HepG2 (cell line): ENCODE measurements around the gene IQSEC1. TPM values are rescaled to one million over a fixed set of nuclear protein-coding genes. Genes with fewer than 3 reads are reported as not detected.

Experiments
- ATRX ChIP-seq: sonication (generic); formaldehyde crosslinking; IDR thresholded peaks from 2 replicates; pipeline ENCODE4 v1.4.0; 2020; ENCODE audit warnings: missing genetic modification reagents, borderline replicate concordance
- FOXK2 ChIP-seq: fragments of 450-650 bp; IDR thresholded peaks from 2 replicates; pipeline ENCODE4 v1.6.1; 2016
- GATAD1 ChIP-seq: IDR thresholded peaks from 2 replicates; pipeline ENCODE4 v1.6.1; 2016; ENCODE audit warnings: missing genetic modification reagents, missing compliant biosample characterization
- HMGA1 ChIP-seq: sonication (generic); formaldehyde crosslinking; conservative IDR thresholded peaks from 2 replicates; pipeline ENCODE4 v1.4.0; 2020; ENCODE audit warnings: missing genetic modification reagents
- HOXA5 ChIP-seq: sonication (generic); formaldehyde crosslinking; IDR thresholded peaks from 2 replicates; pipeline ENCODE4 v1.4.0; 2020; ENCODE audit warnings: missing genetic modification reagents
- NCOR1 ChIP-seq: fragments of 200-600 bp; sonication (generic); IDR thresholded peaks from 2 replicates; pipeline ENCODE4 v1.7.0; 2017; ENCODE audit warnings: antibody characterized with exemption, low read length, borderline replicate concordance
- NFE2 ChIP-seq: sonication (generic); formaldehyde crosslinking; IDR thresholded peaks from 2 replicates; pipeline ENCODE4 v1.4.0; 2020; ENCODE audit warnings: missing genetic modification reagents
- RAD21 ChIP-seq: fragments of 450-650 bp; formaldehyde crosslinking; IDR thresholded peaks from 2 replicates; pipeline ENCODE4 v1.5.0; 2020; ENCODE audit warnings: mild to moderate bottlenecking
- RCOR2 ChIP-seq: IDR thresholded peaks from 2 replicates; pipeline ENCODE4 v1.6.1; 2016; ENCODE audit warnings: missing biosample characterization, missing genetic modification reagents
- RFX5 ChIP-seq: IDR thresholded peaks from 2 replicates; pipeline ENCODE4 v1.6.1; 2011; ENCODE audit warnings: low read depth, low read length, improper control_type of control experiment
- SIX4 ChIP-seq: sonication (generic); formaldehyde crosslinking; IDR thresholded peaks from 2 replicates; pipeline ENCODE4 v1.4.0; 2020; ENCODE audit warnings: missing genetic modification reagents
- SYNCRIP ChIP-seq: fragments of 200-400 bp; formaldehyde crosslinking; IDR thresholded peaks from 2 replicates; pipeline ENCODE4 v1.6.1; 2018; ENCODE audit warnings: mild to moderate bottlenecking, low read depth, low read length; ENCODE audit not compliant: insufficient read depth
- TBP ChIP-seq: sonication (generic); formaldehyde crosslinking; IDR thresholded peaks from 2 replicates; pipeline ENCODE4 v1.5.0; 2020; ENCODE audit warnings: missing genetic modification reagents
- TOPORS ChIP-seq: sonication (generic); formaldehyde crosslinking; IDR thresholded peaks from 2 replicates; pipeline ENCODE4 v1.8.0; 2023; ENCODE audit warnings: mild to moderate bottlenecking, missing genetic modification reagents
- ZMYM4 ChIP-seq: sonication (generic); formaldehyde crosslinking; IDR thresholded peaks from 2 replicates; pipeline ENCODE4 v1.8.1; 2023; ENCODE audit warnings: mild to moderate bottlenecking, missing genetic modification reagents
- ZNF224 ChIP-seq: sonication (generic); formaldehyde crosslinking; IDR thresholded peaks from 2 replicates; pipeline ENCODE4 v1.5.0; 2020; ENCODE audit warnings: mild to moderate bottlenecking, missing genetic modification reagents
- ZNF232 ChIP-seq: sonication (generic); formaldehyde crosslinking; IDR thresholded peaks from 2 replicates; pipeline ENCODE4 v1.4.0; 2020; ENCODE audit warnings: missing genetic modification reagents, borderline replicate concordance
- ZNF24 ChIP-seq: fragments of 450-650 bp; IDR thresholded peaks from 2 replicates; pipeline ENCODE4 v1.6.1; 2017; ENCODE audit warnings: antibody characterized with exemption, mild to moderate bottlenecking
- ZNF263 ChIP-seq: sonication (generic); formaldehyde crosslinking; IDR thresholded peaks from 2 replicates; pipeline ENCODE4 v1.4.0; 2020; ENCODE audit warnings: missing genetic modification reagents
- ZNF335 ChIP-seq: sonication (generic); formaldehyde crosslinking; IDR thresholded peaks from 2 replicates; pipeline ENCODE4 v1.4.0; 2020; ENCODE audit warnings: missing genetic modification reagents
- ZNF446 ChIP-seq: sonication (generic); formaldehyde crosslinking; IDR thresholded peaks from 2 replicates; pipeline ENCODE4 v1.5.0; 2020; ENCODE audit warnings: mild to moderate bottlenecking, missing genetic modification reagents
- ZNF484 ChIP-seq: sonication (generic); formaldehyde crosslinking; IDR thresholded peaks from 2 replicates; pipeline ENCODE4 v1.5.1; 2020; ENCODE audit warnings: mild to moderate bottlenecking, low read depth, missing genetic modification reagents, borderline replicate concordance
- ZNF549 ChIP-seq: sonication (generic); formaldehyde crosslinking; IDR thresholded peaks from 2 replicates; pipeline ENCODE4 v1.5.0; 2020; ENCODE audit warnings: missing genetic modification reagents
- ZSCAN29 ChIP-seq: sonication (generic); formaldehyde crosslinking; conservative IDR thresholded peaks from 2 replicates; pipeline ENCODE4 v1.4.0; 2020; ENCODE audit warnings: mild to moderate bottlenecking, missing genetic modification reagents
- polyA plus RNA-seq, 8 experiments: library from polyadenylated mRNA; depleted of rRNA in 3 of 8; stranded (reverse) in 7 of 8; unstranded in 1 of 8; fragments of >200 nt; fragmentation: Illumina TruSeq in 4 of 8; extraction: Trizol in 4 of 8; gene quantifications; 2 replicates each; pipeline versions ENCODE4 v1.2.1 to v1.2.3, GENCODE V29; 2011 to 2016; ENCODE audit warnings: low read depth in 4 of 8, missing spikeins in 1 of 8, mixed read lengths in 1 of 8; ENCODE audit not compliant: insufficient read depth in 1 of 8
- total RNA-seq, 5 experiments: library from RNA; depleted of rRNA; stranded (reverse); fragments of >200 nt; fragmentation: Illumina TruSeq; extraction: Trizol; gene quantifications; 2 replicates each; pipeline ENCODE4 v1.2.3, GENCODE V29; 2016; ENCODE audit warnings: low read depth in 1 of 5
- TF ChIP-seq, protein P1 (sequence below): sonication (generic); formaldehyde crosslinking; IDR thresholded peaks from 2 replicates; pipeline ENCODE4 v1.5.0; 2020; ENCODE audit warnings: mild to moderate bottlenecking, missing genetic modification reagents
- TF ChIP-seq, protein P2 (sequence below): sonication (generic); formaldehyde crosslinking; IDR thresholded peaks from 2 replicates; pipeline ENCODE4 v1.4.0; 2020; ENCODE audit warnings: mild to moderate bottlenecking, missing genetic modification reagents
- TF ChIP-seq, protein P3 (sequence below): sonication (generic); formaldehyde crosslinking; IDR thresholded peaks from 2 replicates; pipeline ENCODE4 v1.5.0; 2020; ENCODE audit warnings: missing genetic modification reagents
- TF ChIP-seq, protein P4 (sequence below): sonication (generic); formaldehyde crosslinking; IDR thresholded peaks from 2 replicates; pipeline ENCODE4 v1.5.0; 2020; ENCODE audit warnings: mild to moderate bottlenecking, missing genetic modification reagents, borderline replicate concordance

IQSEC1 gene
- total and polyA plus RNA-seq, 2 of the 13 experiments (the other 11 are each of a cell fraction or from before 2014, with no cell fraction given), result 17.4 to 20.2 TPM

DNA sequence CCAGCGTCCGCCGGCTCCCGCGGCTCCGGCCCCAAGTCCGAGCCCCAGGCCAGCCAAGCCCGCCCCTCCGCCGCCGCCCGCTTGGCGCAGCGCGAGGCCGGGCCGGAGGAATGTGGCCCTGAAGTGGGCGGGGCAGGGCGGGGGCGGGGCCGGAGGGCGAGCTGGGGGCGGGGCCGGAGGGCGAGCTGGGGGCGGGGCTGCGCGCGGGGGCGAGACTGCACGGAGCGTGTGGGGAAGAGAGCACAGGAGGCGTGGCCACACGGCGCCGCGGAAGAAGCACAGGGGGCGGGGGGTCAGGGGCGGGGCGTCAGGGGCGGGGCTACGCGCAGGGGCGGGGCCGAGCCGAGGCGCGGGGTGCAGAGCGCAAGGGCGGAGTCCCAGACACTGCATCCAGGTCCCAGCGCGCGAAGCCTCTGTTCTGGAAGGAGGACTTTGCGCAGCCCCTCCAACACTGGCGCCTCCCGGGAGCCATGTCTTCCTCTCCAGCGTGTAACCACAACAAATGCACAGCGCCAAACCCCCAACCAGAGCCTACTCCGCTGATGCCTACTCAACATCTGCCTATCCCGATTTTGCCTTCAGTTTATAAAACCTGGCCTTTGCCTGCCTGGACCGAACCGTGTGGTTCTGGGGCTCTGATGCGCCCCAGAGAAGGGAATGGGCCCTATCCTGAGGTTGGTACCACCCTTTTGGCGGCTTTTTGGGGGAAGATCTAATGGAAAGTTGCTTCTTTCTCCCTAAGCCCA lies 105.5 kb downstream of the IQSEC1 start (continued):
- TF ChIP-seq NCOR1 (no peak; the same call in 1 of the 2 replicates), RCOR2 (CRISPR knock-in tag) (no peak), SIX4 (CRISPR knock-in tag) (no peak), ZNF232 (CRISPR knock-in tag) (no peak; the same call in 1 of the 2 replicates), HOXA5 (CRISPR knock-in tag) (no peak), FOXK2 (no peak), ZNF446 (no peak), SYNCRIP (no peak), ZNF549 (CRISPR knock-in tag) (no peak), HMGA1 (CRISPR knock-in tag) (no peak), ZNF335 (CRISPR knock-in tag) (no peak), GATAD1 (no peak), TBP (0 out of 2 replicates have a peak, but pooled peaks have one; percentile 46), ZNF484 (CRISPR knock-in tag) (no peak), ZSCAN29 (CRISPR knock-in tag) (no peak), RFX5 (no peak), NFE2 (no peak), RAD21 (CRISPR knock-in tag) (0 out of 2 replicates have a peak, but pooled peaks have one; percentile 6), ZNF263 (CRISPR knock-in tag) (peak; percentile 62; the same call in 1 of the 2 replicates), TOPORS (CRISPR knock-in tag) (no peak), ZNF224 (no peak), ZMYM4 (no peak), ATRX (CRISPR knock-in tag) (no peak), ZNF24 (no peak)
- TF ChIP-seq, protein P1, sequence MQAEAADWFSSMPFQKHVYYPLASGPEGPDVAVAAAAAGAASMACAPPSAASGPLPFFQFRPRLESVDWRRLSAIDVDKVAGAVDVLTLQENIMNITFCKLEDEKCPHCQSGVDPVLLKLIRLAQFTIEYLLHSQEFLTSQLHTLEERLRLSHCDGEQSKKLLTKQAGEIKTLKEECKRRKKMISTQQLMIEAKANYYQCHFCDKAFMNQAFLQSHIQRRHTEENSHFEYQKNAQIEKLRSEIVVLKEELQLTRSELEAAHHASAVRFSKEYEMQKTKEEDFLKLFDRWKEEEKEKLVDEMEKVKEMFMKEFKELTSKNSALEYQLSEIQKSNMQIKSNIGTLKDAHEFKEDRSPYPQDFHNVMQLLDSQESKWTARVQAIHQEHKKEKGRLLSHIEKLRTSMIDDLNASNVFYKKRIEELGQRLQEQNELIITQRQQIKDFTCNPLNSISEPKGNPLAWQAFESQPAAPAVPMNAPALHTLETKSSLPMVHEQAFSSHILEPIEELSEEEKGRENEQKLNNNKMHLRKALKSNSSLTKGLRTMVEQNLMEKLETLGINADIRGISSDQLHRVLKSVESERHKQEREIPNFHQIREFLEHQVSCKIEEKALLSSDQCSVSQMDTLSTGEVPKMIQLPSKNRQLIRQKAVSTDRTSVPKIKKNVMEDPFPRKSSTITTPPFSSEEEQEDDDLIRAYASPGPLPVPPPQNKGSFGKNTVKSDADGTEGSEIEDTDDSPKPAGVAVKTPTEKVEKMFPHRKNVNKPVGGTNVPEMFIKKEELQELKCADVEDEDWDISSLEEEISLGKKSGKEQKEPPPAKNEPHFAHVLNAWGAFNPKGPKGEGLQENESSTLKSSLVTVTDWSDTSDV, result no peak
- TF ChIP-seq, protein P2, sequence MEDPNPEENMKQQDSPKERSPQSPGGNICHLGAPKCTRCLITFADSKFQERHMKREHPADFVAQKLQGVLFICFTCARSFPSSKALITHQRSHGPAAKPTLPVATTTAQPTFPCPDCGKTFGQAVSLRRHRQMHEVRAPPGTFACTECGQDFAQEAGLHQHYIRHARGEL, result no peak
- TF ChIP-seq, protein P3, sequence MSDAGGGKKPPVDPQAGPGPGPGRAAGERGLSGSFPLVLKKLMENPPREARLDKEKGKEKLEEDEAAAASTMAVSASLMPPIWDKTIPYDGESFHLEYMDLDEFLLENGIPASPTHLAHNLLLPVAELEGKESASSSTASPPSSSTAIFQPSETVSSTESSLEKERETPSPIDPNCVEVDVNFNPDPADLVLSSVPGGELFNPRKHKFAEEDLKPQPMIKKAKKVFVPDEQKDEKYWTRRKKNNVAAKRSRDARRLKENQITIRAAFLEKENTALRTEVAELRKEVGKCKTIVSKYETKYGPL (CRISPR knock-in tag), result no peak
- TF ChIP-seq, protein P4, sequence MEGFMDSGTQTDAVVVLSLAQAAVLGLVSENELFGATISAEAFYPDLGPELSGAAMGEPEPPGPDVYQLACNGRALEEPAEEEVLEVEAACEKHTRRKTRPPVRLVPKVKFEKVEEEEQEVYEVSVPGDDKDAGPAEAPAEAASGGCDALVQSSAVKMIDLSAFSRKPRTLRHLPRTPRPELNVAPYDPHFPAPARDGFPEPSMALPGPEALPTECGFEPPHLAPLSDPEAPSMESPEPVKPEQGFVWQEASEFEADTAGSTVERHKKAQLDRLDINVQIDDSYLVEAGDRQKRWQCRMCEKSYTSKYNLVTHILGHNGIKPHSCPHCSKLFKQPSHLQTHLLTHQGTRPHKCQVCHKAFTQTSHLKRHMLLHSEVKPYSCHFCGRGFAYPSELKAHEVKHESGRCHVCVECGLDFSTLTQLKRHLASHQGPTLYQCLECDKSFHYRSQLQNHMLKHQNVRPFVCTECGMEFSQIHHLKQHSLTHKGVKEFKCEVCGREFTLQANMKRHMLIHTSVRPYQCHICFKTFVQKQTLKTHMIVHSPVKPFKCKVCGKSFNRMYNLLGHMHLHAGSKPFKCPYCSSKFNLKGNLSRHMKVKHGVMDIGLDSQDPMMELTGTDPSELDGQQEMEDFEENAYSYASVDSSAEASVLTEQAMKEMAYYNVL (CRISPR knock-in tag), result no peak
